ENCODE results near the gene ENTPD2.

- TF ChIP-seq ZBED1 (IDR thresholded peaks at IDR 0.05; ENCODE audit: borderline replicate concordance) (no peak), SIN3A (IDR thresholded peaks at IDR 0.05; ENCODE audit: low read depth, low read length) (no peak)
Observed at GRCh38 chr9:137058521-137059234, 4.8 kb upstream of the ENTPD2 start.
